ENCODE results near the gene HECTD4.
"Not testable (repeated sequence)": the region's sequence is repeated elsewhere in the genome, so short reads cannot be mapped to it uniquely, and the experiment has no call there.

HECTD4 gene

DNA sequence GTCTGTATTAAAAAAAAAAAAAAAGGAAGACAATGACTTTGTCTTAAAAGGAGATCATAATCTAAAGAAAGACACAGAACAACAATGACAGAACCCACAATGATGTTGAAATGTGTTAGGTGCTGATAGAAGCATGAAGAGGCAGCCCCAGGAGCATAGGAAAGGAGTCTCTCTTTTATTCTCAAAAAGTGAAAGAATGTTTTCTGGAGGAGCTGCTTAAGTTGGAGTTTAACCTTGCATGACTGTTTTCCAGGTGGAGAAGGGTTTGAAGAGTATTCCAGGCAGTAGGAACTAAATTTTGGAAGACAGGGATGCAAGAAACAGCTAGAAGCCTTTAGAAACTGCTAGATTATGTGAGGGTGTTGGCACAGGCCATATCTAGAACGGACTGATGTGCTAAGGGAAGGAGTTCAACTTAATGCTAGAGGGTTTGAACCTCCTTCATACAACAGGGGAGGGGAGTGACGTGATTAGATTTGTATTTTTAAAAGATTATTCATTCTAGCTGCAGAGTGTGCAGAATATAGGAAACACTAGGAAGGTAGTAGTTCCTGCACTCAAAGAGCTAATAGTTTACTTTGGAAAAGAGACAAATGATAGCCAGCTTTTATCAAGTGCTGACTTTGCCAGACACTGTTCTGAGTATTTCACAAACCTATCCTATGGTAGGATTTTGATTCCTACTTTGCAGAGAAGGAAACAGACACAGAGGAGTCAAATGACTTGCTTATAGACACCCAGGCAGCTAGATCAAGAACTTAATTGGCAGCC lies 31.8 kb upstream of the HECTD4 start:
- in situ Hi-C loops (cut with MboI; ENCODE audit: low pct_unique_long_range_greater_than_20kb, low sequenced_read_pairs, unreplicated experiment): no loop called here
- no peak for DNase-seq (ENCODE audit: low spot score)
- TF ChIP-seq, protein P1, sequence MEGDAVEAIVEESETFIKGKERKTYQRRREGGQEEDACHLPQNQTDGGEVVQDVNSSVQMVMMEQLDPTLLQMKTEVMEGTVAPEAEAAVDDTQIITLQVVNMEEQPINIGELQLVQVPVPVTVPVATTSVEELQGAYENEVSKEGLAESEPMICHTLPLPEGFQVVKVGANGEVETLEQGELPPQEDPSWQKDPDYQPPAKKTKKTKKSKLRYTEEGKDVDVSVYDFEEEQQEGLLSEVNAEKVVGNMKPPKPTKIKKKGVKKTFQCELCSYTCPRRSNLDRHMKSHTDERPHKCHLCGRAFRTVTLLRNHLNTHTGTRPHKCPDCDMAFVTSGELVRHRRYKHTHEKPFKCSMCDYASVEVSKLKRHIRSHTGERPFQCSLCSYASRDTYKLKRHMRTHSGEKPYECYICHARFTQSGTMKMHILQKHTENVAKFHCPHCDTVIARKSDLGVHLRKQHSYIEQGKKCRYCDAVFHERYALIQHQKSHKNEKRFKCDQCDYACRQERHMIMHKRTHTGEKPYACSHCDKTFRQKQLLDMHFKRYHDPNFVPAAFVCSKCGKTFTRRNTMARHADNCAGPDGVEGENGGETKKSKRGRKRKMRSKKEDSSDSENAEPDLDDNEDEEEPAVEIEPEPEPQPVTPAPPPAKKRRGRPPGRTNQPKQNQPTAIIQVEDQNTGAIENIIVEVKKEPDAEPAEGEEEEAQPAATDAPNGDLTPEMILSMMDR (IDR thresholded peaks at IDR 0.05; ENCODE audit: extremely low read depth, insufficient read depth, missing control alignments): no peak

- TF ChIP-seq, protein P1 (IDR thresholded peaks at IDR 0.05; ENCODE audit: extremely low read depth, insufficient read depth, missing control alignments): no peak
- no peak for DNase-seq (ENCODE audit: low spot score)
- in situ Hi-C loops (cut with MboI; ENCODE audit: low pct_unique_long_range_greater_than_20kb, low sequenced_read_pairs, unreplicated experiment): no loop called here
Observed at GRCh38 chr12:112409906-112410244, 27.6 kb upstream of the HECTD4 start.

GRCh38 chr12:112409064-112409905 lies 27.1 kb upstream of the HECTD4 start, which contains the start of gene RPL6:
RPL6 (minus strand) TSS chr12:112409605; CDS start chr12:112408656, 949 bp downstream.
- in situ Hi-C loops (cut with MboI; ENCODE audit: low pct_unique_long_range_greater_than_20kb, low sequenced_read_pairs, unreplicated experiment): no loop called here
- DNase-seq (ENCODE audit: low spot score): peak; percentile 84
- TF ChIP-seq, protein P1 (IDR thresholded peaks at IDR 0.05; ENCODE audit: extremely low read depth, insufficient read depth, missing control alignments): no peak

DNA sequence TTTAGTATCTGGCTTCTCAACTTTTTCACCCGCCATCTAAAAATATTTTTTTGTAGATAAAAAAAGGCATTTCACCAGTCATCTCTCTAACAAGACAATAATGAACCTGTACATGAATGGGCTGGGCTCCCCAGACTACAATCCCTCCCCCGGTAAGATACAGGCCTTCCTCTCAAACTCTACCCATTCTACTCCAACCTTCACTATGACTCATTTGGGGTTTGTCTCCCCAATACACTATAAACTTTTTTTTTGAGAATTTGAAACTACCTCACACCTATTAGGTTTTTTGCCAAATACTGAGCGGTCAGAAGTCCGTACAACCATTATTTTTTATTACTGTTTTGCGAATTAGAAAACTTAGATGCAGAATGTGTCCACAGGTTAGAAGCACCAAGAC lies 26.4 kb upstream of the HECTD4 start:
- in situ Hi-C loops (cut with MboI; ENCODE audit: low pct_unique_long_range_greater_than_20kb, low sequenced_read_pairs, unreplicated experiment): no loop called here
- TF ChIP-seq, protein P1 (IDR thresholded peaks at IDR 0.05; ENCODE audit: extremely low read depth, insufficient read depth, missing control alignments): no peak
- no peak for DNase-seq (ENCODE audit: low spot score)

GRCh38 chr12:112407683-112408082 lies 25.5 kb upstream of the HECTD4 start:
- in situ Hi-C loops (cut with MboI; ENCODE audit: low pct_unique_long_range_greater_than_20kb, low sequenced_read_pairs, unreplicated experiment); DNase-seq (ENCODE audit: low spot score): not testable (repeated sequence)

DNA sequence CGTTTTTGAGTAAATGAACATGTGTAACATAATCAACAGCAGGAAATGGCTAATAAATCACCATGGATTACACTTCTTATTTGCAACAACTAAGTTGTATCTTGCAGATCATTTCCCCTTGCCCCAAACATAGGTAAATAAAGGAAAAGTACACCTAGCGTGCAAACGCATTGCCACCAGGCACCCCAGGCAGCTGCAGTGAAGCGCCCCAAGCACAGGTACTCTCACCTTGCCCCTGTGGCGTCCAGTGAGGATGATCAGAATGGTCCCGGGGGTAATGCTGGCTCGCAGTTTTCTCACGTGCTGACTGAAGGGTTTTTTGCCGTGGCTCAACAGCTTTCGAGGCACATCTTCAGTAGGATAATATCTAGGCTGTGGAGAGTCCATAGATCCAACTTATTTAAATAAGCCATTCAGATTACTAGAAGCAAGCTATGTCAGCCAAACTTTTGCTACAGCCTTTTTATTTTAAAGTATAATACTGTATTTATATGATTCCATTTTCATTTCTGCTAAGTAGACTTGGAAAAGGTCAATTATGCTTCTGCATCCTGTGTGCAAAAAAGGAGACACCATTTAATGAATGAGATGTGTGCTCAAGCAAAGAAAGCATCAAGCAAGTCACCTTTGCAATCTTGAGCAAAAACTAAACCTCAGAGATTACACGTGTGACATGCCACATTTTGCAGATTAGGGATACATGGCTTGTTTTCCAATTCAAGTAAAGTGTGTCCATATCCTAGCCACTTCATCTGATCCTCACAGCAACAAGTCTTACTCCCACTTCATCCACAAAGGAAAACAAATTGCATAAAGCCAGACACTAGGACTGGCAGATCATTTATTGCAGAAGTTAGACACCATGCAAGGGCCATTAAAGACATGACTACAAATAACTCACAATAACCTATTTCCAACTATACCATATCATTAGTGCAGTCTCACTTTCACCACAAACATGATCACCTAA lies 24.6 kb upstream of the HECTD4 start:
- in situ Hi-C loops (cut with MboI; ENCODE audit: low pct_unique_long_range_greater_than_20kb, low sequenced_read_pairs, unreplicated experiment): no loop called here
- TF ChIP-seq, protein P1 (IDR thresholded peaks at IDR 0.05; ENCODE audit: extremely low read depth, insufficient read depth, missing control alignments): no peak
- DNase-seq (ENCODE audit: low spot score): no peak

Measured in GM13977 (cell line).